H1 (cell line): ENCODE results near the gene BTBD1. TPM values are rescaled to one million over a fixed set of nuclear protein-coding genes. Genes with fewer than 3 reads are reported as not detected.

Experiments used
- CTCF ChIA-PET: fragments of 300-600 bp; sonication (Branson Sonifier 250); formaldehyde crosslinking; loops from one replicate; lab custom pipeline; 2021; ENCODE audit not compliant: partially characterized antibody; lab: Charles Lee
- POLR2A ChIA-PET: fragments of 300-600 bp; sonication (Branson Sonifier 250); formaldehyde crosslinking; loops from one replicate; lab custom pipeline; 2021; ENCODE audit warnings: inconsistent platforms; ENCODE audit not compliant: partially characterized antibody; lab: Charles Lee
- DNase-seq, 2 experiments: peaks; one replicate each; pipeline versions ENCODE4 v3.0.0 to v3.0.0-alpha.2; 2010 to 2022; ENCODE audit warnings: low spot score in 2 of 2, low read depth in 1 of 2, mixed read lengths in 1 of 2
- FAIRE-seq: peaks from 2 replicates; lab custom pipeline; 2011; peaks lifted over from hg19 to GRCh38; lab: Jason Lieb, UNC
- H2AFZ ChIP-seq: 2 replicates; pipeline ENCODE4 v1.8.1; 2012; ENCODE audit warnings: low read length, inconsistent platforms
- H2AK5ac ChIP-seq: 2 replicates; pipeline ENCODE4 v1.6.1; 2013; ENCODE audit warnings: low read depth, low read length
- H2BK120ac ChIP-seq: replicated peaks from 2 replicates; pipeline ENCODE3; 2013; ENCODE audit warnings: low read depth, low read length, inconsistent platforms
- H2BK12ac ChIP-seq: 2 replicates; pipeline ENCODE4 v1.6.1; 2013; ENCODE audit warnings: low read depth, low read length
- H2BK15ac ChIP-seq: 2 replicates; pipeline ENCODE4 v1.6.1; 2013; ENCODE audit warnings: low read length
- H2BK20ac ChIP-seq: 2 replicates; pipeline ENCODE4 v1.6.1; 2013; ENCODE audit warnings: low read length
- H2BK5ac ChIP-seq: 2 replicates; pipeline ENCODE4 v1.6.1; 2013; ENCODE audit warnings: low read depth, low read length
- H3K14ac ChIP-seq: 2 replicates; pipeline ENCODE4 v1.6.1; 2013; ENCODE audit warnings: inconsistent platforms; ENCODE audit not compliant: insufficient read length
- H3K18ac ChIP-seq: 2 replicates; pipeline ENCODE4 v1.6.1; 2013; ENCODE audit warnings: low read length; ENCODE audit errors: extremely low read depth
- H3K23ac ChIP-seq: 2 replicates; pipeline ENCODE4 v1.6.1; 2013; ENCODE audit warnings: inconsistent platforms; ENCODE audit not compliant: insufficient read length
- H3K23me2 ChIP-seq: 2 replicates; pipeline ENCODE4 v1.6.1; 2013; ENCODE audit warnings: low read depth, low read length
- H3K27ac ChIP-seq: 2 replicates; pipeline ENCODE4 v1.6.1; 2011; ENCODE audit warnings: low read depth, low read length, inconsistent platforms
- H3K27me3 ChIP-seq, 4 experiments: replicated peaks in 1 of 4; 1 replicate in 1 of 4; 2 replicates in 3 of 4; pipeline versions ENCODE4 v1.6.1 to v1.8.1; 2011 to 2013; ENCODE audit warnings: low read length in 3 of 4, mild to moderate bottlenecking in 3 of 4, inconsistent platforms in 2 of 4, mixed read lengths in 2 of 4, moderate library complexity in 1 of 4; ENCODE audit not compliant: control insufficient read depth in 3 of 4, insufficient read depth in 3 of 4; ENCODE audit errors: extremely low read depth in 1 of 4
- H3K36me3 ChIP-seq, 4 experiments: 2 replicates each; pipeline versions ENCODE4 v1.6.1 to v1.8.1; 2011 to 2013; ENCODE audit warnings: mild to moderate bottlenecking in 4 of 4, low read length in 3 of 4, moderate library complexity in 2 of 4, control low read depth in 1 of 4, inconsistent platforms in 1 of 4; ENCODE audit not compliant: insufficient read depth in 4 of 4, control insufficient read depth in 2 of 4
- H3K4ac ChIP-seq: replicated peaks from 2 replicates; pipeline ENCODE3; 2013; ENCODE audit warnings: low read length, low read depth, mixed read lengths, inconsistent platforms; ENCODE audit not compliant: insufficient read length
- H3K4me1 ChIP-seq, 4 experiments: replicated peaks in 1 of 4; 1 replicate in 1 of 4; 2 replicates in 3 of 4; pipeline versions ENCODE4 v1.6.1 to v1.8.1; 2011 to 2013; ENCODE audit warnings: low read length in 3 of 4, inconsistent platforms in 2 of 4, mixed read lengths in 1 of 4; ENCODE audit not compliant: insufficient read depth in 4 of 4, control insufficient read depth in 3 of 4
- H3K4me2 ChIP-seq, 2 experiments: 2 replicates each; pipeline versions ENCODE4 v1.6.1 to v1.8.1; 2011 to 2013; ENCODE audit warnings: low read depth in 2 of 2, low read length in 2 of 2, control low read depth in 1 of 2, inconsistent platforms in 1 of 2, mild to moderate bottlenecking in 1 of 2; ENCODE audit not compliant: insufficient read depth in 1 of 2
- H3K4me3 ChIP-seq, 4 experiments: fragments of 200-600, 300-600 bp in 1 of 4; sonication (generic), shearing (Covaris generic), sonication (Bioruptor Twin) in 1 of 4; 2 replicates each; pipeline versions ENCODE4 v1.5.1 to v1.8.1; 2011 to 2016; ENCODE audit warnings: low read length in 4 of 4, low read depth in 3 of 4, control low read depth in 2 of 4, inconsistent platforms in 2 of 4, mild to moderate bottlenecking in 2 of 4, mixed read lengths in 1 of 4, moderate library complexity in 1 of 4; ENCODE audit not compliant: insufficient read depth in 2 of 4; ENCODE audit errors: extremely low read depth in 1 of 4
- H3K56ac ChIP-seq: replicated peaks from 2 replicates; pipeline ENCODE3; 2013; ENCODE audit warnings: low read depth, mild to moderate bottlenecking, mixed read lengths, low read length, inconsistent platforms; ENCODE audit not compliant: insufficient read length
- H3K79me1 ChIP-seq: 2 replicates; pipeline ENCODE4 v1.6.1; 2013; ENCODE audit warnings: low read depth, low read length, control low read depth
- H3K79me2 ChIP-seq, 2 experiments: 2 replicates each; pipeline versions ENCODE4 v1.6.1 to v1.8.1; 2012 to 2013; ENCODE audit warnings: low read length in 2 of 2, mild to moderate bottlenecking in 2 of 2, inconsistent platforms in 1 of 2; ENCODE audit not compliant: insufficient read depth in 2 of 2, control insufficient read depth in 1 of 2
- H3K9ac ChIP-seq, 4 experiments: replicated peaks in 1 of 4; 1 replicate in 1 of 4; 2 replicates in 3 of 4; pipeline versions ENCODE4 v1.6.1 to v1.8.1; 2011 to 2013; ENCODE audit warnings: low read depth in 3 of 4, low read length in 3 of 4, control low read depth in 2 of 4, mild to moderate bottlenecking in 2 of 4, moderate library complexity in 2 of 4, inconsistent platforms in 1 of 4; ENCODE audit errors: extremely low read depth in 1 of 4
- H3K9me3 ChIP-seq, 2 experiments: 2 replicates each; pipeline versions ENCODE4 v1.6.1 to v1.8.1; 2012 to 2013; ENCODE audit warnings: mild to moderate bottlenecking in 2 of 2, moderate library complexity in 2 of 2, control low read depth in 1 of 2, inconsistent platforms in 1 of 2, low read depth in 1 of 2, low read length in 1 of 2, mixed read lengths in 1 of 2; ENCODE audit not compliant: insufficient read depth in 2 of 2
- H4K20me1 ChIP-seq, 2 experiments: replicated peaks in 1 of 2; 2 replicates each; pipeline versions ENCODE3 to v1.8.1; 2011 to 2013; ENCODE audit warnings: inconsistent platforms in 2 of 2, low read length in 2 of 2, mild to moderate bottlenecking in 1 of 2; ENCODE audit not compliant: insufficient read depth in 2 of 2, control insufficient read depth in 1 of 2
- H4K5ac ChIP-seq: 2 replicates; pipeline ENCODE4 v1.6.1; 2013; ENCODE audit warnings: low read length, low read depth, mixed read lengths, inconsistent platforms; ENCODE audit not compliant: insufficient read length
- H4K8ac ChIP-seq: 2 replicates; pipeline ENCODE4 v1.8.0; 2013; ENCODE audit warnings: mild to moderate bottlenecking, moderate library complexity, low read length, inconsistent platforms; ENCODE audit not compliant: insufficient read depth; ENCODE audit errors: extremely low read depth
- H4K91ac ChIP-seq: replicated peaks from 2 replicates; pipeline ENCODE3; 2013; ENCODE audit warnings: low read length, mixed read lengths, inconsistent platforms; ENCODE audit not compliant: insufficient read length
- CBX5 ChIP-seq: fragments of 300-800, 300-1000 bp; sonication (generic); IDR thresholded peaks from 2 replicates; pipeline ENCODE4 v1.7.1; 2016; ENCODE audit warnings: antibody characterized with exemption, low read length, low read depth
- E2F6 ChIP-seq: IDR thresholded peaks from 2 replicates; pipeline ENCODE4 v1.6.1; 2012; ENCODE audit warnings: inconsistent platforms
- EP300 ChIP-seq, 2 experiments: IDR thresholded peaks; 1 replicate in 1 of 2; 2 replicates in 1 of 2; pipeline ENCODE4 v1.6.1; 2011 to 2012; ENCODE audit warnings: low read depth in 2 of 2, low read length in 2 of 2, mild to moderate bottlenecking in 2 of 2, borderline replicate concordance in 1 of 2, inconsistent platforms in 1 of 2, moderate library complexity in 1 of 2
- EZH2 ChIP-seq: fragments of 200-600 bp; sonication (generic); IDR thresholded peaks from 2 replicates; pipeline ENCODE4 v1.7.1; 2012; ENCODE audit warnings: low read depth, mild to moderate bottlenecking, moderate library complexity, low read length, inconsistent platforms; ENCODE audit not compliant: severe bottlenecking
- JUN ChIP-seq: IDR thresholded peaks from 2 replicates; pipeline ENCODE4 v1.6.1; 2011; ENCODE audit warnings: low read depth, mild to moderate bottlenecking, improper control_type of control experiment, low read length
- KDM5A ChIP-seq: fragments of 200-600 bp; IDR thresholded peaks from 2 replicates; pipeline ENCODE4 v1.7.1; 2012; ENCODE audit warnings: mild to moderate bottlenecking, low read length, inconsistent platforms, mixed read lengths
- SIRT6 ChIP-seq: IDR thresholded peaks from one replicate; pipeline ENCODE4 v1.7.1; 2012; ENCODE audit warnings: low read length, inconsistent platforms
- WGBS, 2 experiments: shearing (Covaris generic) in 1 of 2; methylation state at CpG; one replicate each; pipeline versions ENCODE4 v1.1.6 to v1.1.7; 2013 to 2015; ENCODE audit warnings: low lambda C conversion rate in 2 of 2, mixed read lengths in 2 of 2, inconsistent platforms in 1 of 2, low coverage in 1 of 2, missing lambda C conversion rate in 1 of 2; ENCODE audit not compliant: insufficient replicate concordance in 2 of 2, insufficient coverage in 1 of 2, insufficient read length in 1 of 2; ENCODE audit errors: extremely low coverage in 1 of 2, missing lambda C conversion rate in 1 of 2; 5-methylcytosine and 5-hydroxymethylcytosine counted together
- polyA plus RNA-seq, 7 experiments: library from polyadenylated mRNA; depleted of rRNA in 3 of 7; stranded (reverse) in 5 of 7; unstranded in 2 of 7; fragments of >200 nt in 5 of 7; fragments of 200-250 nt in 2 of 7; gene quantifications; 1 replicate in 5 of 7; 2 replicates in 1 of 7; 4 replicates in 1 of 7; pipeline versions ENCODE4 v1.2.1 to v1.2.3, GENCODE V29; 2011 to 2013; ENCODE audit warnings: missing spikeins in 2 of 7, mixed read lengths in 2 of 7
- total RNA-seq: library from RNA; stranded (reverse); fragmentation: NEBNext Ultra II Directional; extraction: Animal tissue kit (Norgen Biotek cat#: 25700); gene quantifications from 2 replicates; pipeline ENCODE4 v1.2.1, GENCODE V29; 2021

BTBD1 gene
- total and polyA plus RNA-seq, 2 of the 8 experiments (the other 6 are each of a cell fraction or from before 2014, with no cell fraction given) = 18.6 to 39.5 TPM

- Histone ChIP-seq H4K5ac (no peak overlapping the region), H2BK20ac (no peak overlapping the region), H3K56ac (no peak overlapping the region), H3K9ac (no peak overlapping the region), H2BK120ac (no peak overlapping the region), H2BK5ac (no peak overlapping the region), H3K23me2 (no peaks in the 10 kb centered on the region), H2BK12ac (no peak overlapping the region), H3K4me2 (no peak overlapping the region), H3K9me3 (no peaks in the 10 kb centered on the region), H3K14ac (no peak overlapping the region), H4K91ac (no peak overlapping the region), H3K79me2 (no peaks in the 10 kb centered on the region), H2AK5ac (no peak overlapping the region), H4K20me1 (no peaks in the 10 kb centered on the region), H2BK15ac (no peak overlapping the region), H3K27ac (no peak overlapping the region), H3K4me3 (no peak overlapping the region), H4K8ac (no peak overlapping the region), H3K79me1 (no peaks in the 10 kb centered on the region), H3K4me1 (no peaks in the 10 kb centered on the region), H3K36me3 (no peaks in the 10 kb centered on the region), H3K27me3 (no peaks in the 10 kb centered on the region), H3K23ac (no peak overlapping the region), H2AFZ (no peak overlapping the region), H3K4ac (no peak overlapping the region), H3K18ac (no peak overlapping the region)
- 89% methylated on average over 5 of the region's 5 CpGs; no CpG with 5 or more reads in 1 of the 2 experiments for WGBS, 2 experiments
- ChIA-PET POLR2A (interaction anchor here (0.6 kb wide), 1 partner anchor 11 kb away, joined by 3 read pairs; no protein-coding TSS in a partner anchor), CTCF (interaction anchor here (1.0 to 1.3 kb wide), 3 partner anchors 10 to 17 kb away, joined by 3 to 4 read pairs (median 4); partner anchors contain the start of gene TM6SF1)
- no peak for TF ChIP-seq E2F6
- no peak for TF ChIP-seq CBX5
- TF ChIP-seq EZH2 = no peak
- TF ChIP-seq SIRT6 = no peak
- TF ChIP-seq EP300 (IDR thresholded peaks at IDR 0.05; ENCODE audit: borderline replicate concordance in 1 of 2, low read depth in 2 of 2, low read length in 2 of 2) = no peak
- no peak for TF ChIP-seq KDM5A
- no peak for TF ChIP-seq JUN
- FAIRE-seq = no peak
- no peak for DNase-seq
Observed at GRCh38 chr15:83094583-83094982, 27.5 kb upstream of the BTBD1 start.
